GM21515 (cell line): ENCODE measurements around the gene RAB1B.
"Not testable (repeated sequence)": the region's sequence is repeated elsewhere in the genome, so short reads cannot be mapped to it uniquely, and the experiment has no call there.

Source experiments
- ATAC-seq: cut with Tn5 transposase; IDR thresholded peaks from one replicate; pipeline ENCODE4 v1.9.1; 2021; ENCODE audit not compliant: unreplicated experiment

The RAB1B gene

GRCh38 chr11:66317723-66318599 lies 49.5 kb downstream of the RAB1B start:
- ATAC-seq: no peak

GRCh38 chr11:66318600-66318970 lies 50.1 kb downstream of the RAB1B start:
- no peak for ATAC-seq

DNA sequence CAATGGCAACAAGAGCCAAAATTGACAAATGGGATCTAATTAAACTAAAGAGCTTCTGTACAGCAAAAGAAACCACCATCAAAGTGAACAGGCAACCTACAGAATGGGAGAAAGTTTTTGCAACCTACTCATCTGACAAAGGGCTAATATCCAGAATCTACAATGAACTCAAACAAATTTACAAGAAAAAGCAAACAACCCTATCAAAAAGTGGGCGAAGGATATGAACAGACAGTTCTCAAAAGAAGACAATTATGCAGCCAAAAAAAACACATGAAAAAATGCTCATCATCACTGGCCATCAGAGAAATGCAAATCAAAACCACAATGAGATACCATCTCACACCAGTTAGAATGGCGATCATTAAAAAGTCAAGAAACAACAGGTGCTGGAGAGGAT lies 51.9 kb downstream of the RAB1B start:
- ATAC-seq: not testable (repeated sequence)

DNA sequence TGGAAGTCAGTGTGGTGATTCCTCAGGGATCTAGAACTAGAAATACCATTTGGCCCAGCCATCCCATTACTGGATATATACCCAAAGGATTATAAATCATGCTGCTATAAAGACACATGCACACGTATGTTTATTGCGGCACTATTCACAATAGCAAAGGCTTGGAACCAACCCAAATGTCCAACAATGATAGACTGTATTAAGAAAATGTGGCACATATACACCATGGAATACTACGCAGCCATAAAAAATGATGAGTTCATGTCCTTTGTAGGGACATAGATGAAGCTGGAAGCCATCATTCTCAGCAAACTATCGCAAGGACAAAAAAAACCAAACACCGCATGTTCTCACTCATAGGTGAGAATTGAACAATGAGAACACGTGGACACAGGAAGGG lies 52.3 kb downstream of the RAB1B start:
- ATAC-seq: not testable (repeated sequence)

- no peak for ATAC-seq
Observed at GRCh38 chr11:66321606-66322005, 53.2 kb downstream of the RAB1B start.

DNA sequence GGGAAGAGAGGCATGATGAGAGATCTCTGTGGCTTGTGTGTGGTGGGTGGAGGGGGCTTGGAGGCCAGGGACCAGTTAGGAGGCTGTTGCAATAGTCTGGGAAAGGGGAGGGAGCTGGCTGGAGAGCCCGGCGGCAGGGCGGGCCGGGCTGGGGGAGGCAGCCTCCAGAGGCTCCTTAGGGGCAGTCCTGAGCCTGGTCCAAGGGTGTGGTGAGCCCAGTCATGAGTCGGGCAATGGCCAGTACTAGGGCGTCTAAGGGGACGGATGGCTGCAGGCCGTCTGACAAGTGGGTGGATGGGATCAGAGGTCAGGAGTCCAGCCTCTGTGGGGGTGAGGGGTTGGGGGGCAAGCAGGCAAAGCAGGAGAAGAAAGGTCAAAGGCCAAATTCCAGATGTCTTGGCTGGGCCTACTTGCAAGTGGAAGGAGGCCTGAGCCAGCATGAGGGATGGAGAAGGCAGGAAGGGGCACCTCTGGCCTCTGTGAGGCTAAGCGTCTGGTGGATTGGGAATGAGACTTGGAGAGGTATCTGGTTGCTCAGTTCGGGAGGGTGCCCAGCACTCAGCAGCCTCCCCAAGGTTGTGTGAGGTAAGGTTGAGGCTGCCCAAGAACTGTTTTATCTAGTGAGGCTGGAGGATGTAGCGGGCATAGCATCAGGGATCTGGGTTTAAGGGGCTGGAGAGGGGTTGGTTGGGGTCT lies 54.4 kb downstream of the RAB1B start:
- ATAC-seq: no peak

DNA sequence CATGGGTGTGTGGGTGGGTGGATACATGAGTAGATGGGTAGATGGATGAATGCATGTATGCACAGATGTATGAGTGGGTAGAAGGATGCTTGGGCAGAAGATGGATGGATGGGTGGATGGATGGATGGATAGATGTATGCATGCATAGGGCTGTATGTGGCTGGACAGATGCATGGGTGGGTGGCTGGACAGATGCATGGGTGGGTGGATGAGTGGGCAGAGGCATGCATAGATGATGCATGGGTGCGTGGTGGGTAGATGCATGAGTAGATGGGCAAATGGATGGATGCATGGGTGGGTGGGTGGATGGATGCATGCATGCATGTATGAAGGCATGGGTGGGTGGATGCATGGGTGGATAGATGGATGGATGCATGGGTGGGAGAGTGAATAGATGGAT lies 55.2 kb downstream of the RAB1B start:
- no peak for ATAC-seq

GRCh38 chr11:66324664-66325063 lies 56.2 kb downstream of the RAB1B start:
- ATAC-seq: no peak

DNA sequence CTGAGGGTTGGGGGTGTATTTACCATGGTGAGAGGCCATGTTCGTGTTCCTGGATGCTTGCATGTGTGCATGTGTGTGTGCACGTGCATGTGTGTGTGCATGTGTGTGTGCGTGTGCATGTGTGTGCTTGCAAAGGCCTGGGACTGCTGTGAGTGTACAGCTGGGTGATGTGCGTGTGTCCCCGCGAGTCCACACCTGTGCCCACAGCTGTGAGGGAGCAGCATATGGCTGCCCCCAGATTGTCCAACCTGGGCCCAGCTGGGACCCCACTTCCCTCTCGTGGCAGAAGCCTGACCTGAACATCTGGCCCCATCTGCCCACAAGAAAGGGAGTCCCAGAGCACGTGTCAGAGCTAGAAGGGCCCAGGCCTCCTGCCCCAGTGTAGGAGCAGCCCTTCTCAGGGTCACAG lies 56.8 kb downstream of the RAB1B start:
- ATAC-seq: no peak

- no peak for ATAC-seq
Observed at GRCh38 chr11:66326261-66327111, 58.0 kb downstream of the RAB1B start.
